Fibroblast of mammary gland (primary cell): ENCODE results near the gene KCP.

Experiments used
- DNase-seq: peaks from one replicate; pipeline ENCODE4 v3.0.0-alpha.2; 2010; ENCODE audit warnings: low read depth
- H3K4me3 ChIP-seq: 2 replicates; pipeline ENCODE4 v1.5.1; 2011; ENCODE audit warnings: low read depth, mild to moderate bottlenecking, low read length, moderate library complexity; ENCODE audit not compliant: control insufficient read depth
- TF ChIP-seq, protein P1 (sequence below): conservative IDR thresholded peaks from 2 replicates; pipeline ENCODE4 v1.5.1; 2011; ENCODE audit warnings: low read depth, low read length, inconsistent platforms; ENCODE audit not compliant: control insufficient read depth, insufficient read depth

The KCP gene

DNA sequence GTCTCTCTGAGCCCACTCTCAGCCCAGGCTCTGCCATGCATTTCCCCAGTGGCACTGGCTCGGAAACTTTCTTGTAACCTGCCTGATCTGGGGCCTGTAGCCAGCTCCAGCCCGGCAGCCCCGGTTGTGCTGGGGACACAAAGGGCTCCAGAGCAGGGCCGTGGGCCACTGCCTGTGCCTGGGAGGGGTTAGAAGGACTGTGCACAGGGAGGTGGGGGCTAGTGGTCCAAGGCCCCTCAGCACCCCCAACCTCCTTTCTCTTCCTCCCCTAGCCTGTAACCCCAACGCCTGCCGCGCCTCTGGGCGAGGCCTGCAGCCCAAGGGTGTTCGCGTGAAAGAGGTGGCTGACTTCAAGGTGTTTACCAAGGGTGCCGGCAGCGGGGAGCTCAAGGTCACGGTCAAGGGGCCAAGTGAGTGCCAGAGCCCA is 70.7 kb downstream of the KCP start:
- no peak for DNase-seq
- no peak overlapping the region for H3K4me3 ChIP-seq
- TF ChIP-seq, protein P1, sequence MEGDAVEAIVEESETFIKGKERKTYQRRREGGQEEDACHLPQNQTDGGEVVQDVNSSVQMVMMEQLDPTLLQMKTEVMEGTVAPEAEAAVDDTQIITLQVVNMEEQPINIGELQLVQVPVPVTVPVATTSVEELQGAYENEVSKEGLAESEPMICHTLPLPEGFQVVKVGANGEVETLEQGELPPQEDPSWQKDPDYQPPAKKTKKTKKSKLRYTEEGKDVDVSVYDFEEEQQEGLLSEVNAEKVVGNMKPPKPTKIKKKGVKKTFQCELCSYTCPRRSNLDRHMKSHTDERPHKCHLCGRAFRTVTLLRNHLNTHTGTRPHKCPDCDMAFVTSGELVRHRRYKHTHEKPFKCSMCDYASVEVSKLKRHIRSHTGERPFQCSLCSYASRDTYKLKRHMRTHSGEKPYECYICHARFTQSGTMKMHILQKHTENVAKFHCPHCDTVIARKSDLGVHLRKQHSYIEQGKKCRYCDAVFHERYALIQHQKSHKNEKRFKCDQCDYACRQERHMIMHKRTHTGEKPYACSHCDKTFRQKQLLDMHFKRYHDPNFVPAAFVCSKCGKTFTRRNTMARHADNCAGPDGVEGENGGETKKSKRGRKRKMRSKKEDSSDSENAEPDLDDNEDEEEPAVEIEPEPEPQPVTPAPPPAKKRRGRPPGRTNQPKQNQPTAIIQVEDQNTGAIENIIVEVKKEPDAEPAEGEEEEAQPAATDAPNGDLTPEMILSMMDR = no peak

- no peak overlapping the region for H3K4me3 ChIP-seq
- TF ChIP-seq, protein P1 = no peak
- DNase-seq = no peak
These were observed 71.4 kb downstream of the KCP start for GRCh38 chr7:128838981-128839731.

DNA sequence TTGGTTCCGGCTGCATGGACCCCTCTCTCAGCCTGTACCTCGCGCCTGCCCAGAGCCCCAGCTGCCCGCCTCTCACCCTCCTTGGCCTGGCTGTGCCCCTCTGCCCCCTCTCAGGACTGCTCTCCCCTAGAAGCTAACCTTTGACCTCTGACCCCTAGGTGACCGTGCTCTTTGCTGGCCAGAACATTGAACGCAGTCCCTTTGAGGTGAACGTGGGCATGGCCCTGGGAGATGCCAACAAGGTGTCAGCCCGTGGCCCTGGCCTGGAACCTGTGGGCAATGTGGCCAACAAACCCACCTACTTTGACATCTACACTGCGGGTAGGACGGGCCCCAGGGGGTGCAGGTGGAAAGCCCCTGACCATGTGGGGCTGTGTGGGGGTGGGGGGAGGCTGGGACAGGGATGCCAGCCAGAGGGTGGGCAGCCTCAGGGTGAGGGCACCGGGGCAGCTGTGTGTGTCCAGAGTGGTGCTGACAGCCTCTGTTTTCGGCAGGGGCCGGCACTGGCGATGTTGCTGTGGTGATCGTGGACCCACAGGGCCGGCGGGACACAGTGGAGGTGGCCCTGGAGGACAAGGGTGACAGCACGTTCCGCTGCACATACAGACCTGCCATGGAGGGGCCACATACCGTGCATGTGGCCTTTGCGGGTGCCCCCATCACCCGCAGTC is 72.3 kb downstream of the KCP start:
- no peak for DNase-seq
- no peak overlapping the region for H3K4me3 ChIP-seq
- TF ChIP-seq, protein P1 = no peak

DNA sequence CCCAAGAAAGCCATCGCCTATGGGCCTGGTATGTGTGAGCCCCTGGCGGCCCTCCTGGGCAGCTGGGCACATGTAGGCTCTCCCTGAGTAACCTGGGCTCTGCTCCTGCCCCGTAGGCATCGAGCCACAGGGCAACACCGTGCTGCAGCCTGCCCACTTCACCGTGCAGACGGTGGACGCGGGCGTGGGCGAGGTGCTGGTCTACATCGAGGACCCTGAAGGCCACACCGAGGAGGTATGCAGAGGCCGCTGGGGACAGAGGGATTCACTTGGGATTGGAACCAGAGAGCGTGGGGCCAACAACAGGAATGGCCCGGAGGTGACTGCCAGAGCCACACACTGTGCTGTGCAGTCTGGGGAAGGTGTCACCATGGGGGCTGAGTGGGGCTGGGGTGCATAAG is 73.0 kb downstream of the KCP start:
- DNase-seq = no peak
- TF ChIP-seq, protein P1 = no peak
- no peak overlapping the region for H3K4me3 ChIP-seq

GRCh38 chr7:128836729-128837348 is 73.7 kb downstream of the KCP start:
- no peak for DNase-seq
- no peak overlapping the region for H3K4me3 ChIP-seq
- TF ChIP-seq, protein P1 = no peak

- DNase-seq = peak; percentile 71
- no peak overlapping the region for H3K4me3 ChIP-seq
- TF ChIP-seq, protein P1 = no peak
These were observed 74.5 kb downstream of the KCP start for GRCh38 chr7:128835790-128836641.
